HG02588 (cell line): ENCODE data around the gene TRAIP.
"Not testable (repeated sequence)": the region's sequence is repeated elsewhere in the genome, so short reads cannot be mapped to it uniquely, and the experiment has no call there.

Experiments
- ATAC-seq: cut with Tn5 transposase; IDR thresholded peaks from one replicate; pipeline ENCODE4 v1.9.1; 2021; ENCODE audit warnings: mild to moderate bottlenecking, moderate library complexity; ENCODE audit not compliant: unreplicated experiment

The TRAIP gene, protein sequence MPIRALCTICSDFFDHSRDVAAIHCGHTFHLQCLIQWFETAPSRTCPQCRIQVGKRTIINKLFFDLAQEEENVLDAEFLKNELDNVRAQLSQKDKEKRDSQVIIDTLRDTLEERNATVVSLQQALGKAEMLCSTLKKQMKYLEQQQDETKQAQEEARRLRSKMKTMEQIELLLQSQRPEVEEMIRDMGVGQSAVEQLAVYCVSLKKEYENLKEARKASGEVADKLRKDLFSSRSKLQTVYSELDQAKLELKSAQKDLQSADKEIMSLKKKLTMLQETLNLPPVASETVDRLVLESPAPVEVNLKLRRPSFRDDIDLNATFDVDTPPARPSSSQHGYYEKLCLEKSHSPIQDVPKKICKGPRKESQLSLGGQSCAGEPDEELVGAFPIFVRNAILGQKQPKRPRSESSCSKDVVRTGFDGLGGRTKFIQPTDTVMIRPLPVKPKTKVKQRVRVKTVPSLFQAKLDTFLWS

DNA sequence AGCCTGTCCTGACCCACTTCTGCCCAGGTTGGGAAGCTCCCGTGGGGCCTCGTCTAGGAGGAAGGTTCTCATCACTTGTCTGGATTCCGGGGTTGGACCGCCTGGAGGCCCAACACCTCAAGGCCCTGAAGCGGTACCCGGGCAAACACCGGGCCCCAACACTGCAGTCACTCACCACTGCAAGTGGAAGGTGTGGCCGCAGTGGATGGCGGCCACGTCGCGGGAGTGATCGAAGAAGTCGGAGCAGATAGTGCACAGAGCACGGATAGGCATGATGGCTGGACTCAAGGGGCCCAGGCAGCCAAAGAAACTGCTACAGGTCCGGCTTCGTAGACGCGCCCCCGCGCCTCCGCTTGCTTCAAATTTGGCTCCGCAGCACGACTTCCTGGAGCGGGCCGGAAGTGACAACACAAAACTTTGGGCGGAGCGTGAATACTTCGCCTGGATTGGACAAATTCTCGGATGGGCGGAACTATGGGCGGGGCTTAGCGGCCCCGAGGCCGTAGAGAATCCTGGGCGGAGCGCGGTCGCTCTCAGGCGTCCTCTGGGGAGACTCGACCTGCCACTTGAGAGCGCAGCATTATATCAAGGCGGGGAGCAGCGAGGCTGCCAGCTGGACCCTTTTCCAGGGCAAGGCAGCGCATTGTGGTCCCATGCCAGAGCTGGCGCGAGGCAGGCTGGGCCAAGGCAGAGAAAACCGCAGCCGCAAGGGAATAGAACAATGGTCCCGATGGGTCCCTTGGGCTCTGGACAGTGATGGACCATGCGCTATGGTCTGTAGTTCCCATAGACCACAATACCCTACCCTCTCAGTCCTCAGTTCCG is at the start of gene TRAIP:
TSS of gene TRAIP (minus strand) at position 384 of the 825 bp plus-strand sequence. CDS start at position 273, 111 bp downstream.
- ATAC-seq: peak; percentile 89

DNA sequence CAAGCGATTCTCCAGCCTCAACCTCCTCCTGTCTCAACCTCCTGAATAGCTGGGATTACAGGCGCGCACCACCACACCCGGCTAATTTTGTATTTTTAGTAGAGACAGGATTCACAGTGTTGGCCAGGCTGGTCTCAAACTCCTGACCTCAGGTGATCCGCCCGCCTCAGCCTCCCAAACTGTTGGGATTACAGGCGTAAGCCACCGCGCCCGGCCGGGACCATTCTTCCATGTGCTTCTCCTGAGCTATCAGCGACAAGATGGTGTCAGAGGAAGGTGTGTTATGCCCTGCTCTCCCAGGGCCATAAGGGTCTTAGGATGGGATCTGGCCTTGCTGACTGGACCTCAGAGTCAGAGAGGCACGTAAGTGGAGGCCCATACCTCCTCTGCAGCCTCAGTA is 48.1 kb upstream of the TRAIP start:
- ATAC-seq: not testable (repeated sequence)

DNA sequence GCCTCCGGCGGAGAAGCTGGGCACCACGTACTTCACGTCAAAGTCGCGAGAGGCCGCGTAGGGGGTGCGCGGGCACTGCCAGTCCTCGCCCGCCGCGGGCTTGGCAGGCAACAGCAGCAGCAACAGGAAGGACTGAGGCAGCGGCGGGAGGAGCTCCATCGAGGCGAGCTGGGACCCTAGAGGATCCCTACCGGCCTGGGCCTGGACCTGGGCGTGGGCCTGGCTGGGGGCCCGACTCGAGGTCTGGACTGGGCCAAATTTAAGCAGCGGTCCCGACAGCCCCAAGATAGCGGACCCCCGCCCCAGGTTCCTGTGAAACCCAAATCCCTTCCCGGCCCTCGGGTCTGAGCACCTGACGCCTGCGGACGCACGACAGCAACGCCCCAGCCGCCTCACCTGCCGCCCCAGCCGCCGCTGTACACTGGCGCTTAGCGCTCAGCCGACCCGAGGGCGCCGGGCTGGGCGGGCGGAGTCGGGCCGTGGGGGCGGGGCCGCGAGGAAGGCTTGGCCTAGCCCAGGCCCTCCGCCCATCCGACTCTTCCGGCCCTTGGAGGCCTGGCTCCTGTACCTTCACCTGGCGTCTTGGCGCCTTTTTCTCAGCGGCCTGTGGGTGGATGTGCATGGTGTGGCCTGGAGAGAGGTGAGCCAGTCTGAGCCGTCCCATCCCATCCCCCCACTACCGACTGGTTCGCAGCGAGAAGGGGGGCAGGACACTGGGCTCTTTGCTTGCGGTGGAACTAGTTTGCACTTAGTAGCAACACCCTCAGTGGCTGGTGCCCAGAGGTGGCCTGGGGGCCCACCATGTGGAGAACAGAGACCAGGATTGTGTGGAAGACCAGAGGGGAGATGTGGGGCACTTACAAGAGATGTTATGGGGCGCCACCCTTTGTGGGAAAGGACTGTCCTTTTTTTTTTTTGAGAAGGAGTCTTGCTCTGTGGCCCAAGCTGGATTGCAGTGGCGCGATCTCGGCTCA is 47.4 kb upstream of the TRAIP start, which contains the start of gene MST1R:
TSS of gene MST1R (minus strand) at position 423 of the 974 bp plus-strand sequence. CDS start at position 159, 264 bp downstream.
- no peak for ATAC-seq

DNA sequence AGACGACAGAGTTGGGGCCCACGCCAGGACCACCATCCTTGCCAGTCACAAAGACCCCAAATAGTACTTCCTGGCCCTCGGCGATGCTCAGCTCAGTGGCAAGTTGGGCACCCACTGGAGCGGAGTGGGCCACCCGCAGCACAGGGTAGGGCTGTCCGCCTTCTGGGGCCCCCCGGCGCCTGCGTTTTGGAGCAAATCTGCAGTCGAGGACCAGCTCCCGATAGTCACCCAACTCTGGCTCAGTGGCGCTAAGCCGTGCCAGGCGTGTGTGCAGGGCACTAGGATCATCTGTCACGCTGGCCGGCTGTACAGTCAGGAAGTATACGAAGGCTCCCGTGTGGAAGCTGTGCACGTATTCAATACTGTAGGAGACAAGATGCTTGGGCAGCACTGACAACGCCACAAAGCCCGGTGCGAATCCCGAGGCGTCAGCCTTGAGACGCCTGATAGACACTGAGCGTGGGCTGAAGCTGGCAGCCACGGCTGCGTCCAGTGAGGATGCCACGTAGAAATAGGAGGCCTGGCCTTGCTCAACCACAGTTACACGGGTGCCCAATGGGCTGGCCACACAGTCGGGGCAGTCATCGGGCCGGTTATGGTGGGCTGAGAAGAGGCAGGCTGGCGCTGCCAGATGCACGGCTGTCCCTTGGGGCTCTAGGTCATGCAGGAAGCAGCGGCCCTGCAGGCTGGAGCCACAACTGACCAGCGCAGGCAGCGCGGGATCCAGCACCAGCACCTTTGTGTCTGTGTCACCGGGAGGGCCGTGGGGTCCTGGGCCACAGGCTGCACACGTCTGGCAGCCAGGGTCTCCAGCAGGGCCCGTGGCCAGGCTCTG is 46.4 kb upstream of the TRAIP start:
- no peak for ATAC-seq

DNA sequence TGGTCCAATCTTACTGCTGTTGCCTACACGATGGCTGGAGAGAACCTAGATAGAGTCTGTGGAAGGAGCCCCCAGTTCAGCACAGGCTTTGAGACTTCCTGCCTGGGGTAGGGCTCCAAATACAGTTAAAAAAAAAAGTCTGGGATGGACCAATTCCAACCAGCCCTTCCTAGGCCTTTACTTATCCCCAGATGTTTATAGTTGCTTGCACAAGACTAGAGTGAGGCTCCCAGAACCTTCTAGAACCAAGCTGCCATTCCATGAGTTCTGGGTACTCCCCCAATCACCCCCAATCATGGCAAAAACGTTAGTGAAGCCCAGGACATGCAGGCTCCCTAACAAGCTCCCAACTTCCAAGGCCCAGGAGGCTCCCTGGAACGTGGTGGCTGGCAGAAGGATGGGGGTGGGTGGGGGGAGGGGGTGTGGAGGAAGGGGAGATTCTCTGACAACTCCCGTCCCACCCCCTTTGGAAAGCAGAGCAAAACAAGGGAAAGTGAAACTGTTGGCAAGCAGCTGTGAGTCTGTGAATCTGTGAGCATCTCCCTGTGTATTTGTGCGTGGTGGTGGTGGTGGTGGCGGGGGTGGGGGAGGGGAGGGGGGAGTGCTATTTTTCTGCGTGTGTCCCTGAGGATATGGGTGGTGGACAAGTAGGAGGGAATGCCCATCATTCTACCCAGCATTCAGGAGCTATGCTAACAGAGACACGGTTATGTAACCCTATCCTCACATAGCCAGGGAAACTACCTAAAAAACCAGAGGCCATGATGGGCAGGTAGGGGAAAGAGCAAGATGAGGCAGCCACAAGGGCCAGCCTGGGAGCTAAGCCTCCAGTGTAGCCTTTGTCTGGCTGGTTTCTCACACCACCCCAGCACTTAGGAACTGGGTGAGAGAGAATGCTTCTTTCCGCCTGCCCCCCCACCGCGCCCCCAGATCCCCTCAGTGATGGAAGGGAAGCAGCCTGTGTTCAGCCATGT is 45.3 kb upstream of the TRAIP start:
- no peak for ATAC-seq

DNA sequence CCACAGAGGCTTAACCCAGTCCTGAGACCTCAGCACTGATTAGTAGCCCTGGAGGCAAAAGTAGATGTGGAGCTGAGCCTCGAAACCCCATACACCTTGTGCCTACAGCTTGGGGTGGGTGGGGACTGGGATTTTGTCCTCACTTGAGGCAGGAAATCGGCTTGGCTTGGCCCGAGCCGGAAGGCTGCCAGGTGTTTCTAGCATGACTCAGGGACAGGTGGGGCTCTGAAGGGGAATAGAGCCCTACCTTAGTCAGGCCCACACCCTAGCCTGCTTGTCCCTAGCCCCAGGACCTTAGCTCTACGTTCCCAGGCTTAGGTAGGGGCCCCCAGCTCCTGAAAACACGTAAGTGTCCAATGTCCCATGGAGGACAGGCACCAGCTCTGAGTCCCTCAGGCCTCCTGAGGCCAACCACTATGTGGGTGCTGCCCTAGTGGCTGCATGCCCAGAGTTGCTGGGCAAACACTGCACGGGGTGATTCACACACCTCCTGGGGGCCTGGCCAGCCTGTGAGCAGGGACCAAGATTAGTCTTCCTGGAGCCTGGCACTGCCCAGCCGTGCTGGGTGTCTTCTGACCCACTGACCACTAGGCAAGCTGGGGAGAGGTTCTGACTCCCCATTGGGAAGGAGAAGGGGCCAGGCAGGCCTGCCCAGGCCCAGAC is 44.3 kb upstream of the TRAIP start:
- ATAC-seq: no peak

DNA sequence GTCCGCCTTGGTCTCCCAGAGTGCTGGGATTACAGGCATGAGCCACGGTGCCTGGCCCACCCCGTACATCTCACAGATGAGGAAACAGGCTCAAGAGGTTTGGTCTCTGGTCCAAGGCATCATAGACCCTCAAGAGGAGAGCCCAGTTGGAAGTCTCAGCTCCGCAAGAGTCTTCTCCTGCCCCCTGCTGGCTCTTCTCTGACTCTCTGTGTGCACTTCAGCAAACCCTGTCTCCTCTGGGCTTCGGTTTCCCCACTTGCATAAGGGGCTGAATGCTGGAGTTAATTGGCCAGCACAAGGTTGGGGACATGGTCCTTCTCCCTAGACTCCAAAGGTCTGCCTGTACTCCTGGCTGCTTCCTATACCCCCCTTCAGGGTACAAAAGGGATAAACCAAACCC is 43.5 kb upstream of the TRAIP start:
- no peak for ATAC-seq

DNA sequence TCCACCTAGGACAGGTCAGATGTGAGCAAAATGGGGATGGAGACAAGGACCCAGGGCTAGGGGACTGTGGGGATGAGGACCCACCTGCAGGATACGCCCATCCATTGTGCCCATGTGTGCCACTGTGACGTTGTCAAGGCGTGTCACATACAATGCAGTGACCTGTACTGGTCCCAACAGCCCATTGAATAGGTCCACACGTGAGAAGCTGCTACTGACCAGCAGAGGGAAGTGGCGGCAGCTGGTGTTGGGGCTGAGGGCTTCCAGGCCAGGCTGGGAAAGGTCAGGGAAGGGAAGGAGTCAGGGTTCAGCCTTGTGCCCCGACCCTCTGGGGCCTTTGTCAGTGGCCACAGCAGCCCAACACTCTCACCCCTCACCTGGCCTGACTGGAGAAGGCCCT is 42.6 kb upstream of the TRAIP start:
- ATAC-seq: no peak

DNA sequence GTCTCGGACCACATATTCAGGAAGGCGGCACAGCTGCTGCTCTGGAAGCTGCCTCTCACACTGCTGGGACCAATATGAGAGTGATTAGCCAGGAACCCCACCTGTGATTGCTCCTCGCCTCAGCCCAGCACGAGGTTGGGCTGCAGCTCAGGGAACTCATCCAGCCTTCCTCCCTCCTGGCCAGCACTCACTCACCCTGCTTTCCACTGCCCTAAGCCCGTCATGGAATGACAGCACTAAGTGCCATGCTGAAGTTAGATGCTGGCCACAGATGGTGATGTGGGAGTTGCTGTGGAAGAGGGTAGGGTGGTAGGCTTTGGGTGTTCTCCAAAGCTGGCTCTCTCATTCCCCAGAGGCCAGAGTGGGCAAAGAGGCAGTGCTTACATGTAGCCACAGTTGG is 40.0 kb upstream of the TRAIP start:
- ATAC-seq: no peak

DNA sequence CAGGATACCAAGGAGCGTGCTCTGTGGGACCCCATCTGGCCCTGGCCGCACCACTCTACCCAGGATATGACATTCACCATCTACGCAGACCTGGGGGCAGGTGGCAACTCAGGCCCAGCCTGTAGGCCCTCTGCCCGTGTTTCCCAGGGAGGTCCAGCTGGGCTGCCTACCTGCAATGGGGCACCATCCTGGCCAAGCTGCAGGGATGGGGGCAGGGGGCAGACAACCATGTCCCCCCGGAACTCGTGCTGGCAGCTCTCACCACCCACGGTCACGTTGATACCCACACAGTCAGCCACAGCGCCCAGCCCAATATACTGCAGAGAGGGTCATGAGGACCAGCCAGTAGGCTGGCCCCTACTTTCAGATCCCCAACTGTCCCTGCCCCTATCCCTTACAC is 39.4 kb upstream of the TRAIP start:
- ATAC-seq: no peak

DNA sequence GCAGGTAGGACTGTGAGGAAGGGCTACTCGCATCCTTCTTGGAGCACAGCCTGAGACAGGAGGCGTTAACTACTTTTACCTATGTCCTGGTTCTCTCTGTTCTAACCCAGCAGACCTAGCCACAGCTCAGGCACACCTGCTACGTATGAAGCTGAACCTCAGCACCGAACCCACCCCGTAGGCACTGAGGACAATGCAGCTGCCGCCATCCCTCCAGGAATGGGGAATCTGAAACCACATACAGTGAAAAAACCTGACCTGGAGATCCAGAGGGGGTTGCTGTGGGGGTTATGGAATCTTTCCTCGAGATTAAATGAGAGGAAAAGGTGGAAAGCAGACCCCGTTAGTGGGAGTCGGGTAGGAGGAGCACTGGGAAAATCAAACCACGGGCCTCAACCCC is 32.9 kb upstream of the TRAIP start:
- no peak for ATAC-seq

DNA sequence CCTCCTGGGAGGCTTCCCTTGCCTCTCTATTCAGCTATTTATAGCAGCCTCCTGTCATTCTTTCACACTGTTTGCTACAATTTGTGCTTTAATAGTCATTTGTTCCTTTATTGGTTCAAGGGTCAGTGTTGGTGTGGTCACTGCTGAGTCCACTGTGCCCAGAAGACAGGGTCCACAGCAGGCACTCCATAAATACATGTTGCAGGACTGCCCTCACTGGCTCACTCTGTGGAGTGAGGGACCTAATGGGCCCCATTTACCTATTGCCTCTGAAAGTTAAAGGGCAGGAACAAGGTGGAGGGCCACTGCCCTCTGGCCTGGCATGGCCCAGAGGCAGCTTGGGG is 30.5 kb upstream of the TRAIP start:
- ATAC-seq: no peak

DNA sequence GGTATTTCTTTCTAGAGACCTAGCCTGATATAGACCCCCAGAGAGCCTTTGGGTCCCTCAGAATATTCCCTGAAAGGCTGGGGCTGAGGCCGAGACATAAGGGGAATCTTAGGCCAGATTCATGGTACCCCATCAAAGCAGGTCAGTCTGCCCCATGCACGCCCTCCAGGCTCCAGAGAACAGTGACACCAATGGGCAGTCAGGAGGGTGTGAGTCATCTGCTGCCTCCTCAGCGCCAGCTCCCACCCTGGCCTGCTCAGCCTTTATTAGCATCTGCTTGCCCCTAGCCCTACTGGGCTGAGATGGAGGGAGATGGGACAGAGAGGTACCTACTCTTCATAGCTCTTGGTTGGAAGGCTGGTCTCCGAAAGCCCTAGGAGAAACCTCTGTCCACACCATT is 27.6 kb upstream of the TRAIP start:
- no peak for ATAC-seq

DNA sequence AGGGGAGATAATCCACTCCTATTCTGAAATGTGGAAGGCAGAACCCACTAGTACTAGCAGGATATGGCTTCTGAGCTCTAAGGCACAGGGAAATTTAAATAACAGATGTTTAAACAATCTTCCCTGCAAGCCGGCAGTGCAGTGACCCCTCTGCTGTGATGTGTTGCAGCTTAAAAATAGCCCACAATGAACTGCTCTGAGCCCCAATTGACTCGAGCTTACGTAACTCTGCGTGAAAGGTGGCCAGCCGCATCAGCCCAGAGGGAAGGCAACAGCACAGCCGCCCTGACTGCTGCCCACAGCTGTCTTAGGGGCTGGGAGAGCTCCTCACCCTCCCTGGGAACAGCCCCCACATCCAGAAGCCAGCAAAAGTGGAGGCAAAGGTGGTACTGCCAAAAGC is 25.8 kb upstream of the TRAIP start:
- no peak for ATAC-seq

DNA sequence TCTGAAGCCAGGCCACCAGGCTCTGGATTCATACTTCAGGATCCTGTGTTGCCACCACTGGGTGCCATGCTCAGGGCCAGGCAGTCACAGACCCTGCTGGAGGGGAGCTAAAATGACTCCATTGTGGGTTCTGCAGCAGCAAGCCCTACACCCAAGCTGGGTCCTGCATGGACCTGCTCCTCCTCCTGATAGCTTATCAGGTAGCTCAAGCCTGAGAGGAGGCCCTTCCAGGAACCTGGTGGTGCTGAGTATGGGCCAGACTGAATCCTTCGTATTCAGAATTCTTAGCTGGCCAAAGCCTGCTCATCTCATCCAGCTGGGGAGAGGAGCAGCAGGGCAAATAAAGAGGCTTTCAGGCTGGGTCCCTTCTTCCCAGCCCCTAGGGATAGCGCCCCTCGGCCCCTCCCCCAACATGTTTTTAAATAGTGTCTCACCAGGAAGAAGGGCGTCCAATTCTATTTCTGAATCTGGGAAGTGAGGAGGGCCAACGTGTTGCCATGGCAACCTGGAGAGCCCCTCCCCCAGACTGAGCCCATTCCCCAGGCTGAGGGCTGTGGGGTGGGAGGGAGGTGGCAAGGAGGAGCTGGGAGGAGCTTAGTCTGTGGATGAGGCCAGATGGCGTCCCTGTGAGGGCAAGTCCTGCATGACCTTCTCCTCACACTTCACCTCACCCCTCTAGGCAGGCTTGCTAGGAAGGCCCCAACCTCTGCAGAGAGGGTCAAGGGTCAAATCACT is 24.4 kb upstream of the TRAIP start:
- ATAC-seq: no peak

DNA sequence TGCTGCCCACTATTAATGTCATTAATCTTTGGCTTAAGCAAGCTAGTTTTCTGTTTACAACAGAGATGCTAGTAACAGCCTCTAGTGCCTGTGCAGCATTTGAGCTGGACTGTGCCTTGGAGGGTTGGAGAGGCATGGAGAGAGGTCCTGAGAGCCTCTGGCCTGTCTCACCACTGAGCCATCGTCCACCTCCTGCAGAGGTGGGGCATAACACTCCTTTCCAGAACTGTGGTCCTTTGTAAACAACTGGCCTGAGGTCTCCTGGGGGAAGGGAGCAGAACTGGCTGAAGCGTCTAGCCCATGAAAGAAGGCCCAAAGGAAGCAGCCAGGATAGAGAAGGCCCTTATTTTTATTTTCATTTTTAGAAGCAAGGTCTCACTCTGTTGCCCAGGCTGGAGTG is 23.4 kb upstream of the TRAIP start:
- no peak for ATAC-seq

DNA sequence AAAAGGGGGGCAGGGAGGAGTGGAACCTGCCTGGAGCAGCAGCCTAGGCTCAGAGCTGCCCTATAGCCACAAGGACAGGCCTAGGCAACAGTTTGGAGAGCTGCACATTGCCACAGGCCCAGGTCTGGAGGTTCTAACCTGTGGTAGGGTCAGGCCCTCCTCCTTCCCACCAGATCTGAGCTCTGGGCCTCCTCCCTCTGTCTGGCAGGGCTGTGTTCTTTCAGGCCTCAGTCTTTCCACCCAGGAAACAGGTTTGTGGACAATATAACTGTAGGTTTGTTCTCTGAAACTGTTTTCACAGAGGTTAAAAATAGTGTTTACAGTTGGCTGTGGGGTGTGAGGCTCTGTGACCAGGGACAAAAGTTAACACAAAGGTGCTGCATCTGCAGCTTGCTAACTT is 22.3 kb upstream of the TRAIP start:
- ATAC-seq: no peak

DNA sequence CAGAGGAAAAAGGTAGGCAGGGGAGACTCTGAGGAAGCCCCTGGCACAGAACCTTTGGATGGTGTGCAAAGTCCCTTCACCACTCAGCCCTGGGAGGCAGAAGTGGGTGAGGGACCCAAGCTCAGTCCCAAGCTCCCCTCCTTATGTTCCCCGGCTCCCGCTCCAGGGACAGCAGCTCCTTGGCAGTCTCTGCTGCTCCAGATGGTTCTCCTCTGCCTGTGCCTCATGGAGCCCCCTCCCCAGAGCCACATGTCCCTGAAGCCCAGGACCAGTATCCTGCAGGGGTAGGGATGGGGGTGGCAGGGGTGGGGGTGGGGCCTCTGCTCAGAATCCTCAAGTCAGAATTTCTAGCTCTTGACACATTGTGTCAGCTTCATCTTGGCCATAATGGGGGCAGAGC is 21.4 kb upstream of the TRAIP start:
- no peak for ATAC-seq
